ENCODE results near the gene CCT5.
A peak's percentile ranks its signal among the peaks of the same experiment; 100 is the strongest.

Gene CCT5

DNA sequence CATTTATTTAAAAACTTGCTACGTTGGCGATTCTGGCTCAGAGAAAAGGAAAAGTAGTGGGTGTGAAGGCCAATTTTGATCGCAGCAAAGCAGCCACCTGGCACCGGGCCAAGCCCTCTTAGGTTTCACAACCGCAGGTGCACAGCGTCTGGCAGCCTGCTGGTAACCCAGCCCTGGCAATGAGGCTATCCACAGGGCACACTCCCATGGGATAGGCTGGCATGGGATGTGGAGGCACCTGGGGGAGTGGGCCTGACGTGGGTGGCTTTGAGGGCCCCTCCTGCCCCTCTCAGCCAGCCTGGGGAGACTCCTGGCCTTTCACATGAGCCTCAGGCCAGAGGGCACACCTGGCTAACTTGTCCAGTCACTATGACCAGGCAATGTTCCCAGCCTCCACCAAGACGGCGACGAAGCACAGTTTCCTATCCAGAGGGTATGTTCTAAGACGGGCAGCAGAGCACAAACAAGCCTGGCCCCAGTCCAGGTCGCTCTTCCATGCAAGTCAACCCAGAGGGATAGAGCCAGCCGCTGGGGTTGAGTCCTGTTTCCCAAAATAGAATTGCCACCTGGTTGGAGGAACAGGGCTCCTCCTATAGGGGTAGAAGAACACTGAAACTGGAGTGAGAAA is 38.6 kb downstream of the CCT5 start (continued):
- TF ChIP-seq IKZF3 (tag by site-specific recombination; IDR thresholded peaks at IDR 0.05) (peak; percentile 98), ZNF510 (tag by site-specific recombination; IDR thresholded peaks at IDR 0.05; ENCODE audit: insufficient replicate concordance) (peak; percentile 78), HOXC10 (CRISPR knock-in tag; IDR thresholded peaks at IDR 0.05) (no peak), ZNF596 (tag by site-specific recombination; IDR thresholded peaks at IDR 0.05) (peak; percentile 59; the same call in 1 of the 2 replicates), ZNF549 (tag by site-specific recombination; IDR thresholded peaks at IDR 0.05) (peak; percentile 90), ZNF311 (tag by site-specific recombination; IDR thresholded peaks at IDR 0.05; ENCODE audit: borderline replicate concordance) (no peak), ZNF121 (tag by site-specific recombination; IDR thresholded peaks at IDR 0.05) (peak; percentile 76; the same call in 1 of the 2 replicates), TRIM28 (IDR thresholded peaks at IDR 0.05; ENCODE audit: borderline replicate concordance, low read length) (no peak), ZNF202 (tag by site-specific recombination; IDR thresholded peaks at IDR 0.05; ENCODE audit: borderline replicate concordance) (no peak), ZNF214 (tag by site-specific recombination; IDR thresholded peaks at IDR 0.05; ENCODE audit: borderline replicate concordance) (peak; percentile 67; the same call in 1 of the 2 replicates), PRDM1 (tag by site-specific recombination; IDR thresholded peaks at IDR 0.05) (peak; percentile 79), ZXDB (tag by site-specific recombination; IDR thresholded peaks at IDR 0.05) (peak; percentile 62), ZNF626 (tag by site-specific recombination; IDR thresholded peaks at IDR 0.05) (peak; percentile 90; the same call in 1 of the 2 replicates), ZNF324 (tag by site-specific recombination; IDR thresholded peaks at IDR 0.05) (peak; percentile 45; the same call in 1 of the 2 replicates), ZNF335 (tag by site-specific recombination; conservative IDR thresholded peaks at IDR 0.05) (peak; percentile 65), YY2 (tag by site-specific recombination; IDR thresholded peaks at IDR 0.05) (0 out of 2 replicates have a peak, but pooled peaks have one; percentile 14), OSR2 (tag by site-specific recombination; IDR thresholded peaks at IDR 0.05) (peak; percentile 53; the same call in 1 of the 2 replicates), ZBTB20 (tag by site-specific recombination; IDR thresholded peaks at IDR 0.05) (peak; percentile 42; the same call in 1 of the 2 replicates)
- TF ChIP-seq, protein P1, sequence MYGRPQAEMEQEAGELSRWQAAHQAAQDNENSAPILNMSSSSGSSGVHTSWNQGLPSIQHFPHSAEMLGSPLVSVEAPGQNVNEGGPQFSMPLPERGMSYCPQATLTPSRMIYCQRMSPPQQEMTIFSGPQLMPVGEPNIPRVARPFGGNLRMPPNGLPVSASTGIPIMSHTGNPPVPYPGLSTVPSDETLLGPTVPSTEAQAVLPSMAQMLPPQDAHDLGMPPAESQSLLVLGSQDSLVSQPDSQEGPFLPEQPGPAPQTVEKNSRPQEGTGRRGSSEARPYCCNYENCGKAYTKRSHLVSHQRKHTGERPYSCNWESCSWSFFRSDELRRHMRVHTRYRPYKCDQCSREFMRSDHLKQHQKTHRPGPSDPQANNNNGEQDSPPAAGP (tag by site-specific recombination; IDR thresholded peaks at IDR 0.05): peak; percentile 53; the same call in 1 of the 2 replicates
- TF ChIP-seq, protein P2, sequence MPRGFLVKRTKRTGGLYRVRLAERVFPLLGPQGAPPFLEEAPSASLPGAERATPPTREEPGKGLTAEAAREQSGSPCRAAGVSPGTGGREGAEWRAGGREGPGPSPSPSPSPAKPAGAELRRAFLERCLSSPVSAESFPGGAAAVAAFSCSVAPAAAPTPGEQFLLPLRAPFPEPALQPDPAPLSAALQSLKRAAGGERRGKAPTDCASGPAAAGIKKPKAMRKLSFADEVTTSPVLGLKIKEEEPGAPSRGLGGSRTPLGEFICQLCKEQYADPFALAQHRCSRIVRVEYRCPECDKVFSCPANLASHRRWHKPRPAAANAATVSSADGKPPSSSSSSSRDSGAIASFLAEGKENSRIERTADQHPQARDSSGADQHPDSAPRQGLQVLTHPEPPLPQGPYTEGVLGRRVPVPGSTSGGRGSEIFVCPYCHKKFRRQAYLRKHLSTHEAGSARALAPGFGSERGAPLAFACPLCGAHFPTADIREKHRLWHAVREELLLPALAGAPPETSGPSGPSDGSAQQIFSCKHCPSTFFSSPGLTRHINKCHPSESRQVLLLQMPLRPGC (tag by site-specific recombination; IDR thresholded peaks at IDR 0.05): no peak
- TF ChIP-seq, protein P3, sequence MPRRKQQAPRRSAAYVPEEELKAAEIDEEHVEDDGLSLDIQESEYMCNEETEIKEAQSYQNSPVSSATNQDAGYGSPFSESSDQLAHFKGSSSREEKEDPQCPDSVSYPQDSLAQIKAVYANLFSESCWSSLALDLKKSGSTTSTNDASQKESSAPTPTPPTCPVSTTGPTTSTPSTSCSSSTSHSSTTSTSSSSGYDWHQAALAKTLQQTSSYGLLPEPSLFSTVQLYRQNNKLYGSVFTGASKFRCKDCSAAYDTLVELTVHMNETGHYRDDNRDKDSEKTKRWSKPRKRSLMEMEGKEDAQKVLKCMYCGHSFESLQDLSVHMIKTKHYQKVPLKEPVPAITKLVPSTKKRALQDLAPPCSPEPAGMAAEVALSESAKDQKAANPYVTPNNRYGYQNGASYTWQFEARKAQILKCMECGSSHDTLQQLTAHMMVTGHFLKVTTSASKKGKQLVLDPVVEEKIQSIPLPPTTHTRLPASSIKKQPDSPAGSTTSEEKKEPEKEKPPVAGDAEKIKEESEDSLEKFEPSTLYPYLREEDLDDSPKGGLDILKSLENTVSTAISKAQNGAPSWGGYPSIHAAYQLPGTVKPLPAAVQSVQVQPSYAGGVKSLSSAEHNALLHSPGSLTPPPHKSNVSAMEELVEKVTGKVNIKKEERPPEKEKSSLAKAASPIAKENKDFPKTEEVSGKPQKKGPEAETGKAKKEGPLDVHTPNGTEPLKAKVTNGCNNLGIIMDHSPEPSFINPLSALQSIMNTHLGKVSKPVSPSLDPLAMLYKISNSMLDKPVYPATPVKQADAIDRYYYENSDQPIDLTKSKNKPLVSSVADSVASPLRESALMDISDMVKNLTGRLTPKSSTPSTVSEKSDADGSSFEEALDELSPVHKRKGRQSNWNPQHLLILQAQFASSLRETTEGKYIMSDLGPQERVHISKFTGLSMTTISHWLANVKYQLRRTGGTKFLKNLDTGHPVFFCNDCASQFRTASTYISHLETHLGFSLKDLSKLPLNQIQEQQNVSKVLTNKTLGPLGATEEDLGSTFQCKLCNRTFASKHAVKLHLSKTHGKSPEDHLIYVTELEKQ (tag by site-specific recombination; IDR thresholded peaks at IDR 0.05; ENCODE audit: borderline replicate concordance): 0 out of 2 replicates have a peak, but pooled peaks have one; percentile 19
- TF ChIP-seq, protein P4, sequence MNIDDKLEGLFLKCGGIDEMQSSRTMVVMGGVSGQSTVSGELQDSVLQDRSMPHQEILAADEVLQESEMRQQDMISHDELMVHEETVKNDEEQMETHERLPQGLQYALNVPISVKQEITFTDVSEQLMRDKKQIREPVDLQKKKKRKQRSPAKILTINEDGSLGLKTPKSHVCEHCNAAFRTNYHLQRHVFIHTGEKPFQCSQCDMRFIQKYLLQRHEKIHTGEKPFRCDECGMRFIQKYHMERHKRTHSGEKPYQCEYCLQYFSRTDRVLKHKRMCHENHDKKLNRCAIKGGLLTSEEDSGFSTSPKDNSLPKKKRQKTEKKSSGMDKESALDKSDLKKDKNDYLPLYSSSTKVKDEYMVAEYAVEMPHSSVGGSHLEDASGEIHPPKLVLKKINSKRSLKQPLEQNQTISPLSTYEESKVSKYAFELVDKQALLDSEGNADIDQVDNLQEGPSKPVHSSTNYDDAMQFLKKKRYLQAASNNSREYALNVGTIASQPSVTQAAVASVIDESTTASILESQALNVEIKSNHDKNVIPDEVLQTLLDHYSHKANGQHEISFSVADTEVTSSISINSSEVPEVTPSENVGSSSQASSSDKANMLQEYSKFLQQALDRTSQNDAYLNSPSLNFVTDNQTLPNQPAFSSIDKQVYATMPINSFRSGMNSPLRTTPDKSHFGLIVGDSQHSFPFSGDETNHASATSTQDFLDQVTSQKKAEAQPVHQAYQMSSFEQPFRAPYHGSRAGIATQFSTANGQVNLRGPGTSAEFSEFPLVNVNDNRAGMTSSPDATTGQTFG (tag by site-specific recombination; IDR thresholded peaks at IDR 0.05; ENCODE audit: borderline replicate concordance): no peak
- TF ChIP-seq, protein P5, sequence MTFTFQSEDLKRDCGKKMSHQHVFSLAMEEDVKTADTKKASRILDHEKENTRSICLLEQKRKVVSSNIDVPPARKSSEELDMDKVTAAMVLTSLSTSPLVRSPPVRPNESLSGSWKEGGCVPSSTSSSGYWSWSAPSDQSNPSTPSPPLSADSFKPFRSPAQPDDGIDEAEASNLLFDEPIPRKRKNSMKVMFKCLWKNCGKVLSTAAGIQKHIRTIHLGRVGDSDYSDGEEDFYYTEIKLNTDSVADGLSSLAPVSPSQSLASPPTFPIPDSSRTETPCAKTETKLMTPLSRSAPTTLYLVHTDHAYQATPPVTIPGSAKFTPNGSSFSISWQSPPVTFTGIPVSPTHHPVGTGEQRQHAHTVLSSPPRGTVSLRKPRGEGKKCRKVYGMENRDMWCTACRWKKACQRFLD (tag by site-specific recombination; IDR thresholded peaks at IDR 0.05): no peak
- TF ChIP-seq, protein P6, sequence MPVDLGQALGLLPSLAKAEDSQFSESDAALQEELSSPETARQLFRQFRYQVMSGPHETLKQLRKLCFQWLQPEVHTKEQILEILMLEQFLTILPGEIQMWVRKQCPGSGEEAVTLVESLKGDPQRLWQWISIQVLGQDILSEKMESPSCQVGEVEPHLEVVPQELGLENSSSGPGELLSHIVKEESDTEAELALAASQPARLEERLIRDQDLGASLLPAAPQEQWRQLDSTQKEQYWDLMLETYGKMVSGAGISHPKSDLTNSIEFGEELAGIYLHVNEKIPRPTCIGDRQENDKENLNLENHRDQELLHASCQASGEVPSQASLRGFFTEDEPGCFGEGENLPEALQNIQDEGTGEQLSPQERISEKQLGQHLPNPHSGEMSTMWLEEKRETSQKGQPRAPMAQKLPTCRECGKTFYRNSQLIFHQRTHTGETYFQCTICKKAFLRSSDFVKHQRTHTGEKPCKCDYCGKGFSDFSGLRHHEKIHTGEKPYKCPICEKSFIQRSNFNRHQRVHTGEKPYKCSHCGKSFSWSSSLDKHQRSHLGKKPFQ (tag by site-specific recombination; IDR thresholded peaks at IDR 0.05): peak; percentile 72; the same call in 1 of the 2 replicates
- TF ChIP-seq, protein P7, sequence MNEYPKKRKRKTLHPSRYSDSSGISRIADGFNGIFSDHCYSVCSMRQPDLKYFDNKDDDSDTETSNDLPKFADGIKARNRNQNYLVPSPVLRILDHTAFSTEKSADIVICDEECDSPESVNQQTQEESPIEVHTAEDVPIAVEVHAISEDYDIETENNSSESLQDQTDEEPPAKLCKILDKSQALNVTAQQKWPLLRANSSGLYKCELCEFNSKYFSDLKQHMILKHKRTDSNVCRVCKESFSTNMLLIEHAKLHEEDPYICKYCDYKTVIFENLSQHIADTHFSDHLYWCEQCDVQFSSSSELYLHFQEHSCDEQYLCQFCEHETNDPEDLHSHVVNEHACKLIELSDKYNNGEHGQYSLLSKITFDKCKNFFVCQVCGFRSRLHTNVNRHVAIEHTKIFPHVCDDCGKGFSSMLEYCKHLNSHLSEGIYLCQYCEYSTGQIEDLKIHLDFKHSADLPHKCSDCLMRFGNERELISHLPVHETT (tag by site-specific recombination; IDR thresholded peaks at IDR 0.05): no peak
